Left lung (tissue), 10 donors: ENCODE data around the gene DDAH1. TPM values are rescaled to one million over a fixed set of nuclear protein-coding genes. Genes with fewer than 3 reads are reported as not detected.

Source experiments
- ATAC-seq: fragments of 200-7000 bp; cut with Tn5 transposase; one replicate; pipeline ENCODE4 v1.9.1; 2020; ENCODE audit warnings: moderate library complexity
- DNase-seq, 4 donors: peaks; one replicate each; pipeline ENCODE4 v3.0.0-alpha.2; 2013 to 2020
- H3K27ac ChIP-seq, 2 donors: fragments of 200-600 bp; sonication (generic) in 1 of 2; one replicate each; pipeline versions ENCODE4 v1.5.0 to v1.8.0; 2020 to 2021
- H3K27me3 ChIP-seq, 2 donors: fragments of 200-600 bp; sonication (generic) in 1 of 2; one replicate each; pipeline versions ENCODE4 v1.5.0 to v1.8.0; 2020 to 2021
- H3K36me3 ChIP-seq, 2 donors: fragments of 200-600 bp; sonication (generic) in 1 of 2; one replicate each; pipeline versions ENCODE4 v1.5.0 to v1.8.0; 2020 to 2021
- H3K4me1 ChIP-seq, 2 donors: fragments of 200-600 bp; one replicate each; pipeline ENCODE4 v1.8.0; 2021
- H3K4me3 ChIP-seq, 2 donors: fragments of 200-600 bp; sonication (generic) in 1 of 2; one replicate each; pipeline versions ENCODE4 v1.5.0 to v1.8.0; 2020 to 2021; ENCODE audit warnings: mild to moderate bottlenecking in 1 of 2
- H3K9me3 ChIP-seq, 2 donors: fragments of 200-600 bp; sonication (generic) in 1 of 2; one replicate each; pipeline versions ENCODE4 v1.5.0 to v1.8.0; 2020 to 2021
- CTCF ChIP-seq, 2 donors: fragments of 200-600 bp; sonication (generic) in 1 of 2; IDR thresholded peaks; one replicate each; pipeline versions ENCODE4 v1.5.0 to v1.8.0; 2021; ENCODE audit warnings: antibody characterized with exemption in 2 of 2
- intact Hi-C, 2 donors: fragments of 100-400 bp; cut with DNase I; formaldehyde crosslinking; loops; one replicate each; pipeline versions ENCODE4 v1.11.2 to v1.14.2; 2022
- polyA plus RNA-seq, 6 donors: library from polyadenylated mRNA; unstranded; fragments of 120-200 nt; gene quantifications; one replicate each; pipeline ENCODE4 v1.2.1, GENCODE V29; 2013; ENCODE audit not compliant: insufficient read length in 6 of 6
- total RNA-seq, 2 donors: library from RNA; stranded (reverse); fragmentation: NEBNext Ultra II Directional; extraction: Animal tissue kit (Norgen Biotek cat#: 25700); gene quantifications; one replicate each; pipeline ENCODE4 v1.2.1, GENCODE V29; 2021
- donor health status: DM: no; HTN: yes; CAD: no.
- donor health status: DM: no; HTN: no; CAD: no.

The DDAH1 gene
- total and polyA plus RNA-seq, 8 donors: 71.5 to 121 (median 89.8) TPM

GRCh38 chr1:85276978-85277639 lies 187.8 kb downstream of the DDAH1 start:
- peak overlapping the region; percentile 30 to 91 for H3K4me3 ChIP-seq
- peak overlapping the region; percentile 96 to 98 for H3K27ac ChIP-seq
- intact Hi-C loops: no loop called here
- H3K9me3 ChIP-seq: no peaks in the 10 kb centered on the region
- H3K4me1 ChIP-seq: peaks cover 16 to 58% of the 10 kb centered on the region in 2 donors
- H3K36me3 ChIP-seq: peaks cover 0 to 11% of the 10 kb centered on the region in 2 donors
- no peak for DNase-seq
- ATAC-seq: no peak
- H3K27me3 ChIP-seq: no peaks in the 10 kb centered on the region
- TF ChIP-seq CTCF (IDR thresholded peaks at IDR 0.05): no peak

- H3K4me1 ChIP-seq: peaks cover 16 to 65% of the 10 kb centered on the region in 2 donors
- ATAC-seq (peak; percentile 98), DNase-seq (peak; percentile 98 to 100 (median 99))
- H3K36me3 ChIP-seq: peaks cover 0 to 18% of the 10 kb centered on the region in 2 donors
- H3K27me3 ChIP-seq: no peaks in the 10 kb centered on the region
- peak within 1 kb of the TSS; percentile 96 to 98 for H3K27ac ChIP-seq
- intact Hi-C loops: no loop called here
- peak within 1 kb of the TSS; percentile 75 to 91 for H3K4me3 ChIP-seq
- H3K9me3 ChIP-seq: no peaks in the 10 kb centered on the region
- TF ChIP-seq CTCF (IDR thresholded peaks at IDR 0.05): no peak
Observed at GRCh38 chr1:85276215-85276977, 188.6 kb downstream of the DDAH1 start, which contains the start of gene BCL10. Gene BCL10, minus strand, starts transcription at chr1:85276632. Its CDS starts 280 bp downstream, at chr1:85276352.

- Histone ChIP-seq H3K9me3 (no peaks in the 10 kb centered on the region), H3K27me3 (no peaks in the 10 kb centered on the region), H3K27ac (peak overlapping the region; percentile 96 to 98), H3K4me3 (peak overlapping the region; percentile 75 to 91), H3K36me3 (peaks cover 0 to 24% of the 10 kb centered on the region in 2 donors), H3K4me1 (peaks cover 16 to 71% of the 10 kb centered on the region in 2 donors)
- ATAC-seq (peak; percentile 1), DNase-seq (no peak)
- intact Hi-C loops: no loop called here
- TF ChIP-seq CTCF (IDR thresholded peaks at IDR 0.05): no peak
Observed at GRCh38 chr1:85275701-85276214, 189.2 kb downstream of the DDAH1 start.

GRCh38 chr1:85274969-85275453 lies 189.9 kb downstream of the DDAH1 start:
- ATAC-seq: peak; percentile 13
- Histone ChIP-seq H3K27ac (peak overlapping the region; percentile 96 to 98), H3K27me3 (no peaks in the 10 kb centered on the region), H3K36me3 (peaks cover 0 to 31% of the 10 kb centered on the region in 2 donors), H3K4me1 (peaks cover 16 to 79% of the 10 kb centered on the region in 2 donors), H3K4me3 (peak overlapping the region; percentile 75 to 91), H3K9me3 (no peaks in the 10 kb centered on the region)
- TF ChIP-seq CTCF (IDR thresholded peaks at IDR 0.05): no peak
- no peak for DNase-seq
- intact Hi-C loops: no loop called here

GRCh38 chr1:85273397-85273796 lies 191.6 kb downstream of the DDAH1 start:
- H3K4me3 ChIP-seq: no peak overlapping the region
- H3K9me3 ChIP-seq: no peaks in the 10 kb centered on the region
- intact Hi-C loops: no loop called here
- no peak for ATAC-seq
- no peak overlapping the region for H3K27ac ChIP-seq
- peaks cover 16 to 71% of the 10 kb centered on the region in 2 donors for H3K4me1 ChIP-seq
- TF ChIP-seq CTCF (IDR thresholded peaks at IDR 0.05): no peak
- peaks cover 0 to 48% of the 10 kb centered on the region in 2 donors for H3K36me3 ChIP-seq
- DNase-seq: no peak
- no peaks in the 10 kb centered on the region for H3K27me3 ChIP-seq
